ENCODE results near the gene ANKRD9. TPM values are rescaled to one million over a fixed set of nuclear protein-coding genes. Genes with fewer than 3 reads are reported as not detected.

Gene ANKRD9
- total RNA-seq, 2 experiments from 2014 or later: 15.2 to 17.5 TPM

DNA sequence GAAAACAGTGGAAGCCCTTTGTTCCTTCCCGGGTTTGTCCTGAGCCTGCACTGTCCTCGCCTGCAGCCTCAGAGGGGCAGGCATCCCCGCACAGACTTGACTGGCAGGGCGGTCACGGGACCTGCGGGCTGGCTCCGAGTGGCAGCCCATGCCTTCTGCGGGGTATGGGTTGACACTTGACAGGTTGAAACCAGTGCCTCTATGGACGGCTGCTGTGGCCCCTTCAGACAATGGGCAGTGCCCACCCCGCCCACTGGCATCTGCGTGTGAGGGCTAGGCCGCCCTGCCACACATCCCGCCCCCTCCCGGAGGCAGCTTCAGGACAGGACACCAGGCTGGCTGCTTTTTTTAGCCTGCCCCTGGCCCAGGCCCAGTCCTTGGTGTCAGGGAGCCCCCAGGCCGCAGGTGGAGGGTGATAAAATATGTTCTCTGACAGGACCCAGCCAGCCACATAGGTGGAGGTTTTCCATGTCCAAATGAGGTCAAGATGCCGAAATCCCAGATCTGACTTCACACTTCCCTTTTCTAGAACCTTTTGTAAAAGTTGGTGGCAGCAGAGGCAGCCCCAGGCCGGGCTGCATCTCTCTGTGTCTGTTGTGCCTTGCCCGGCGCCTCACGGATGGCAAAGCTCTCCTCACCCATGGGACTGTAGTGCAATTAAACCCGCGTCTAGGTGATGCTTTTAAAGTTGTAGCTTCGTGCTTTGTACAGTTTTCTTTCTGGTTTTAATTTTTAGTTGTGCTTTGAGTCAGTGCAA is 10.0 kb downstream of the ANKRD9 start:
- peaks cover 5% of the 10 kb centered on the region for H3K36me3 Mint-ChIP-seq
- H3K4me1 Mint-ChIP-seq (ENCODE audit: low read depth): peaks cover 10% of the 10 kb centered on the region
- H3K9me3 Mint-ChIP-seq: no peaks in the 10 kb centered on the region
- no peak overlapping the region for H3K27ac Mint-ChIP-seq
- no peak for DNase-seq
- ChIA-PET CTCF (interaction anchor here (1.0 to 2.0 kb wide), 3 partner anchors 16 to 61 kb away, joined by 5 to 9 read pairs (median 7); no protein-coding TSS in a partner anchor), POLR2A (no interaction called here)
- intact Hi-C loops (cut with micrococcal nuclease): loop anchor here (10.0 kb wide), 1 partner anchor 135 kb away; the partner anchor contains the start of genes CINP and TECPR2
- no peaks in the 10 kb centered on the region for H3K27me3 Mint-ChIP-seq
- H3K4me3 Mint-ChIP-seq: no peak overlapping the region

DNA sequence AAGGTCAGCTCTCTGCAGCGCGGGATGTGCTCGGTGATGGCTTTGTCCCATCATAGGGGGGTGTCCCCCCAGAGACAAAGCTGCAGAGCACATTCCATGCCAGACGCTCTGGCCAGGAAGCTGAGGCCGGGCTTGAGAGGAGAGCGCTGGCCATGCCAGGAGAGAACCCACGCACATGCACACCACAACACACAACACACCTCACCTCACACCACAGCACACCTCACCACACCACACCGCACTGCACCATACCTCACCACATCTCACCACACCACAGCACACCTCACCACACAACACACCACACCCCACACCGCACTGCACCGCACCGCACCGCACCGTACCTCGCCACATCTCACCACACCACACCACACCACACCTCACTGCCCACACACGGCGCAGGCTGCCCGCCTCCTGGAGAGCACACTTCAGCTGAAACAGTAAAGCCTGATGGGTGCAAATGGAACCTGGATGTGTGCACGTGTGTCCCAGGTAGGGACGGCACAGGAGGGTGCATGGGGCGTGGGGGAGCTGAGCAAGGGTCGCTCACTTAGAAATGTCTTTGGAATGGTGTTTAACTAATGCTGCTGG is 10.8 kb downstream of the ANKRD9 start:
- H3K9me3 Mint-ChIP-seq: no peaks in the 10 kb centered on the region
- no peak for DNase-seq
- intact Hi-C loops (cut with micrococcal nuclease): no loop called here
- no peaks in the 10 kb centered on the region for H3K27me3 Mint-ChIP-seq
- H3K36me3 Mint-ChIP-seq: peaks cover 5% of the 10 kb centered on the region
- H3K4me3 Mint-ChIP-seq: no peak overlapping the region
- ChIA-PET CTCF (interaction anchor here (1.5 kb wide), 1 partner anchor 60 kb away, joined by 5 read pairs; no protein-coding TSS in a partner anchor), POLR2A (no interaction called here)
- no peak overlapping the region for H3K27ac Mint-ChIP-seq
- H3K4me1 Mint-ChIP-seq (ENCODE audit: low read depth): peaks cover 10% of the 10 kb centered on the region

DNA sequence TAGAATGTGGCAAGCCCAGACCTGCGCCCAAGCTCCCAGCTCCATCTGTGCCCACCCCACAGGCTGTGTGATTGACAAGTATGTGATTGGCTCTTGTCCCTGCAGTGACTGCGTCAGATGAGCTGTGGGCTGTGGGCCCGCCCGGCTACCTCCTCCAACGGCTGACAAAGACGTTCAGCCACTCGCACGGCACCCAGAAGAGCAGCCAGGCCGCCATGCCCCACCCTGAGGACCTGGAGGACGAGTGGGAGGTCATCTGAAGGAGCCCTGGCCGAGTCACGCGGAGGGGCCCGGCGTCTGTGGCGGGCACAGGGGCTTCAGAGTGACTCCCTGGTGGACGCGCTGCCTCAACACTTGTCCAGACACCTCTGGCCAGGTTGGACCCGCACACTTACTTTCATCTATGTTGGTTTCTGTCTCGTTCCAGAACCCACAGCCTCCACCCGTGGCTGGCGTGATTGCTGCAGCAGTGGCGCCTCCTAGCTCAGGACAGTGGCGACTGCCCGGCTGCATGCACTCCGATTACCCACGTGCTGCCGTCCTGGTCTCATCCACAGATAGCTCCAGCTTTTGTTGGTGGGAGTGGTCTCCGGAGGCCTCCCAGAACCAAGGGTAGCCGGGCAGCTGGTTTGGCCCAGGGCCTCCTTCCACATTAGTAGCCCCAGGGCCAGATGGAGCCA is 11.4 kb downstream of the ANKRD9 start:
- Mint-ChIP-seq H3K9me3 (no peaks in the 10 kb centered on the region), H3K4me1 (ENCODE audit: low read depth) (peaks cover 7% of the 10 kb centered on the region), H3K4me3 (no peak overlapping the region), H3K36me3 (peaks cover 5% of the 10 kb centered on the region), H3K27me3 (no peaks in the 10 kb centered on the region), H3K27ac (no peak overlapping the region)
- intact Hi-C loops (cut with micrococcal nuclease): no loop called here
- ChIA-PET POLR2A (no interaction called here), CTCF (interaction anchor here (1.5 kb wide), 1 partner anchor 60 kb away, joined by 5 read pairs; no protein-coding TSS in a partner anchor)
- DNase-seq: no peak

GRCh38 chr14:102496958-102497744 is 12.4 kb downstream of the ANKRD9 start:
- CTCF ChIA-PET: interaction anchor here (1.5 kb wide), 1 partner anchor 59 kb away, joined by 5 read pairs; no protein-coding TSS in a partner anchor
- DNase-seq: no peak
- Mint-ChIP-seq H3K27ac (no peak overlapping the region), H3K9me3 (no peaks in the 10 kb centered on the region), H3K4me1 (ENCODE audit: low read depth) (peaks cover 7% of the 10 kb centered on the region), H3K36me3 (peaks cover 5% of the 10 kb centered on the region), H3K4me3 (no peak overlapping the region), H3K27me3 (no peaks in the 10 kb centered on the region)
- intact Hi-C loops (cut with micrococcal nuclease): no loop called here
- POLR2A ChIA-PET: no interaction called here

DNA sequence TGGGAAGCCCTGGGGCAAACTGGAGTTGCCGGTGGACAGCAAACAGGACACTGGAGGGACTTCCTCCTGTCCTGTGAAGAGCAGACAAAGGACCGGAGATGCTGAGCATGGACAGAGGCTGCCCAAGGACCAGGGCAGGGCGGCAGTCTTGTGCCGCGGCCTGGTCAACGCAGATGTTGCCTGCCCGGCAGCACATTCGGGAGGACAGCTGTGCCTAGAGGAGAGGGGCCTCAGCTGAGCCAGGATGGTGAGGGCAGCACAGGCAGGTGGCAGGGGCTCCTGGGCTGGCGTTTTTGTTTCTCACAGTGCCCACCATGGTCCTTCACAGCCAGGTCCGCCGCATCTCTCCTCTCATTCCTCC is 13.3 kb downstream of the ANKRD9 start:
- POLR2A ChIA-PET: no interaction called here
- no peak overlapping the region for H3K27ac Mint-ChIP-seq
- no peaks in the 10 kb centered on the region for H3K9me3 Mint-ChIP-seq

GRCh38 chr14:102495491-102496330 is 13.9 kb downstream of the ANKRD9 start:
- no peak overlapping the region for H3K27ac Mint-ChIP-seq
- ChIA-PET CTCF (no interaction called here), POLR2A (no interaction called here)
- no peaks in the 10 kb centered on the region for H3K9me3 Mint-ChIP-seq
- peaks cover 7% of the 10 kb centered on the region for H3K4me1 Mint-ChIP-seq (ENCODE audit: low read depth)
- intact Hi-C loops (cut with micrococcal nuclease): no loop called here
- DNase-seq: no peak
- H3K4me3 Mint-ChIP-seq: no peak overlapping the region
- H3K36me3 Mint-ChIP-seq: peaks cover 5% of the 10 kb centered on the region
- H3K27me3 Mint-ChIP-seq: no peaks in the 10 kb centered on the region

More for the DNA sequence above, 13.3 kb downstream of the ANKRD9 start:
- Mint-ChIP-seq H3K4me3 (no peak overlapping the region), H3K36me3 (peaks cover 5% of the 10 kb centered on the region), H3K4me1 (ENCODE audit: low read depth) (peaks cover 7% of the 10 kb centered on the region), H3K27me3 (no peaks in the 10 kb centered on the region)
- CTCF ChIA-PET: no interaction called here
- intact Hi-C loops (cut with micrococcal nuclease): no loop called here
- no peak for DNase-seq

DNA sequence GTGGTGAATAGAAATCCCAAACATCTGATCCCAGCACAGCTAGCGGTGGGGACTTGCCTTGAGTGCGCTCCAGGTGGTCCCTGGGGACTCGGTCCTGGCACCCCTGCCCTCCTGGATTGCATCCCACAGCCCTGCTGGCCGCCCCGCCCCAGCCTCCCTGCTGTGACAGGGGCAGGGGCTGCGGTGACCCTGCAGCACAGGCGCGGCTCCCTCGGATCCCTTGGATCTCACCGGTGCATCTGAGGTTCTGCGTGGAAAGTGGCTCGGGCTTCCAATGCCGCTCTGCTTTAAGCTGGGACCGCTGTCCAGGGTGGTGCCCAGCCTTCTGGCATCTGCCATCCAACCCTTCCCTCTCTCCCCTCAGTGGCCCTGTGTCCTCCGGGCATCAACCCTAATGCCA is 16.0 kb downstream of the ANKRD9 start:
- ChIA-PET CTCF (interaction anchor here (1.3 kb wide), 1 partner anchor 55 kb away, joined by 3 read pairs; no protein-coding TSS in a partner anchor), POLR2A (no interaction called here)
- Mint-ChIP-seq H3K27ac (no peak overlapping the region), H3K36me3 (peaks cover 2% of the 10 kb centered on the region), H3K27me3 (no peaks in the 10 kb centered on the region), H3K4me3 (no peak overlapping the region), H3K4me1 (ENCODE audit: low read depth) (no peaks in the 10 kb centered on the region), H3K9me3 (no peaks in the 10 kb centered on the region)
- intact Hi-C loops (cut with micrococcal nuclease): no loop called here
- DNase-seq: no peak

DNA sequence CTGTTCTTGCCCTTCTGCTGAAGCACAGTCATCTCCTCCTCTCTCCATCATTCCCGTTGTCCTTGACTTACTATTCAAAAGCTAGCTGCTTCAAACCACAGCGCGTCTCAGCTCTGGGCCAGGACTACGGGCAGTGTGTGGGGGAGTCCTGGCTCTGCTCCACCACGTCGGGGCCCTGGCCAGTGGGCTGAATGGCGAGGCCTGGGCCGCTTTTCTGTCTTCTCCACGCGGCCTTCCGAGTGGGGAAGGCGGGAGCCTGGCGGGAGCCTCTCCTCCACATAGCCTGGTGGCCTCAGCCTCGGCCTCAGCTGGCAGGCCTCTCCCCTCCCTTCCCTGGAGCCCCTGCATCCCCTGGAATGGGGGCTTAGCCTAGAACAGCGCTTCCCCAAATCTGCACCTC is 16.5 kb downstream of the ANKRD9 start:
- DNase-seq: no peak
- Mint-ChIP-seq H3K4me1 (ENCODE audit: low read depth) (no peaks in the 10 kb centered on the region), H3K36me3 (peaks cover 2% of the 10 kb centered on the region), H3K9me3 (no peaks in the 10 kb centered on the region), H3K4me3 (no peak overlapping the region), H3K27me3 (no peaks in the 10 kb centered on the region), H3K27ac (no peak overlapping the region)
- CTCF ChIA-PET: interaction anchor here (1.3 kb wide), 1 partner anchor 55 kb away, joined by 3 read pairs; no protein-coding TSS in a partner anchor
- intact Hi-C loops (cut with micrococcal nuclease): no loop called here
- POLR2A ChIA-PET: no interaction called here

GRCh38 chr14:102492531-102492910 is 17.1 kb downstream of the ANKRD9 start:
- no peaks in the 10 kb centered on the region for H3K9me3 Mint-ChIP-seq
- ChIA-PET CTCF (no interaction called here), POLR2A (no interaction called here)
- DNase-seq: no peak
- H3K27ac Mint-ChIP-seq: no peak overlapping the region
- H3K4me3 Mint-ChIP-seq: no peak overlapping the region
- no peaks in the 10 kb centered on the region for H3K4me1 Mint-ChIP-seq (ENCODE audit: low read depth)
- H3K36me3 Mint-ChIP-seq: no peaks in the 10 kb centered on the region
- no peaks in the 10 kb centered on the region for H3K27me3 Mint-ChIP-seq
- intact Hi-C loops (cut with micrococcal nuclease): no loop called here

- POLR2A ChIA-PET: no interaction called here
- H3K27me3 Mint-ChIP-seq: no peaks in the 10 kb centered on the region
- no peak overlapping the region for H3K4me3 Mint-ChIP-seq
- intact Hi-C loops (cut with micrococcal nuclease): no loop called here
- no peak for DNase-seq
- H3K4me1 Mint-ChIP-seq (ENCODE audit: low read depth): no peaks in the 10 kb centered on the region
- CTCF ChIA-PET: no interaction called here
- no peaks in the 10 kb centered on the region for H3K36me3 Mint-ChIP-seq
- H3K9me3 Mint-ChIP-seq: no peaks in the 10 kb centered on the region
- no peak overlapping the region for H3K27ac Mint-ChIP-seq
These were observed 17.6 kb downstream of the ANKRD9 start for GRCh38 chr14:102491786-102492530.

DNA sequence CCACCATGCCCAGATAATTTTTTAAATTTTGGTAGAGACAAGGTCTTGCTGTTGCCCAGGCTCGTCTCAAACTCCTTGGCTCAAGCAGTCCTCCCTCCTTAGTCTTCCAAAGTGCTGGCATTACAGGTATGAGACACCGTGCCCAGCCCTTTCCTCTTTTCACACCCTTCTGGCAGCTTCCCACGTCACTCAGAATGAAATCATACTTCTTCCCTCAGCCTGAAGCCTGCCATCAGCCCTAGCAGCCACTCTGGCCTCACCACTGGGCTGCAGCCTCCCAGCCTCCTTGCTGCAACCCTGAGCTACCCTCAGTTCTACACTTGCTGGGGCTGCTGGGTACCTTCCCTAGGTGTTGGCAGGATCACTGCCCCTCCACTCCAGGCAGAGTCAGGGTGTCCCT is 18.2 kb downstream of the ANKRD9 start:
- Mint-ChIP-seq H3K36me3 (no peaks in the 10 kb centered on the region), H3K27ac (no peak overlapping the region)
- CTCF ChIA-PET: no interaction called here

More for the DNA sequence above, 18.2 kb downstream of the ANKRD9 start:
- POLR2A ChIA-PET: no interaction called here
- Mint-ChIP-seq H3K4me3 (no peak overlapping the region), H3K4me1 (ENCODE audit: low read depth) (no peaks in the 10 kb centered on the region), H3K27me3 (no peaks in the 10 kb centered on the region), H3K9me3 (no peaks in the 10 kb centered on the region)
- intact Hi-C loops (cut with micrococcal nuclease): no loop called here
- DNase-seq: no peak

Measured in activated CD4-positive, alpha-beta memory T cell treated with anti-CD3 and anti-CD28 coated beads for 36 hours (primary cell).